Ovary (tissue), 3 donors: ENCODE measurements around the gene TRMU.

Experiments
- CTCF ChIP-seq, 3 donors: fragments of 450-650 bp in 2 of 3; fragments of 200-600 bp in 1 of 3; IDR thresholded peaks; one replicate each; pipeline versions ENCODE4 v1.5.1 to v1.8.0; 2016 to 2022; ENCODE audit warnings: antibody characterized with exemption in 3 of 3, mild to moderate bottlenecking in 1 of 3
- EP300 ChIP-seq: sonication (generic); formaldehyde crosslinking; IDR thresholded peaks from one replicate; pipeline ENCODE4 v1.6.1; 2017; ENCODE audit warnings: antibody characterized with exemption
- POLR2A ChIP-seq: fragments of 450-650 bp; IDR thresholded peaks from one replicate; pipeline ENCODE4 v1.6.1; 2017; ENCODE audit warnings: antibody characterized with exemption, mild to moderate bottlenecking, moderate library complexity
- donor health status: DM: no; HTN: no; CAD: no.

GRCh38 chr22:46394622-46395021 is 59.1 kb downstream of the TRMU start:
- TF ChIP-seq CTCF (IDR thresholded peaks at IDR 0.05) (no peak), POLR2A (no peak), EP300 (no peak)
